GM12878 (cell line): ENCODE measurements around the gene CCK.
A peak's percentile ranks its signal among the peaks of the same experiment; 100 is the strongest.

Experiments used
- CBFB ChIP-seq: IDR thresholded peaks from 2 replicates; pipeline ENCODE4 v1.6.1; 2016; ENCODE audit warnings: antibody characterized with exemption, low read depth
- SP1 ChIP-seq: IDR thresholded peaks from one replicate; pipeline ENCODE4 v1.6.1; 2011; ENCODE audit warnings: low read depth, low read length
- SREBF2 ChIP-seq: IDR thresholded peaks from 2 replicates; pipeline ENCODE4 v1.6.1; 2012; ENCODE audit warnings: mild to moderate bottlenecking, low read length
- TF ChIP-seq, protein P1 (sequence below), 3 experiments: IDR thresholded peaks in 2 of 3; conservative IDR thresholded peaks in 1 of 3; 2 replicates each; pipeline ENCODE4 v1.5.1; 2011; ENCODE audit warnings: low read depth in 3 of 3, low read length in 3 of 3, mild to moderate bottlenecking in 3 of 3, control low read depth in 2 of 3, moderate library complexity in 2 of 3, inconsistent platforms in 1 of 3, mixed read lengths in 1 of 3; ENCODE audit not compliant: control insufficient read depth in 2 of 3, insufficient read depth in 1 of 3; ENCODE audit errors: extremely low read depth in 1 of 3

DNA sequence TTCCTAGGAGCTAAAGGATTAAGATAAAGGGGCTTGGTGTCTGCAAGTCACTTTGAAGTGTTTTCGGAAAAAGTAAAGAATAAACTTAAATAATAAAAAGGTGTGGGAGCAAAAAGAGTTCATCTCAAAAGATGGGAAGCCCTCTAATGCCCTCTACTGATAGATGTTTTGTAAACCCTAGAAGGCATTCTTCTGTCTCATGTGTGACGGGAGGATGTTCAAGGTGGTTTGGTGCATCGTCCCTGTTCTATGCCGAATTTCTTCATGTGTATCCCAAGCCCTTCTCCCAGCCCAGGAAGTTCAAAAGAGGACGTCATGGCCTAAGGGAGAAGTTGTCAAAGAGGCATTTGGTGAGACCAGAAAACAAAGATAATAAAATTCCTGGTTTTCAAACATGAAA is 37.2 kb downstream of the CCK start:
- TF ChIP-seq SP1, result no peak
- no peak for TF ChIP-seq SREBF2
- TF ChIP-seq, protein P1, sequence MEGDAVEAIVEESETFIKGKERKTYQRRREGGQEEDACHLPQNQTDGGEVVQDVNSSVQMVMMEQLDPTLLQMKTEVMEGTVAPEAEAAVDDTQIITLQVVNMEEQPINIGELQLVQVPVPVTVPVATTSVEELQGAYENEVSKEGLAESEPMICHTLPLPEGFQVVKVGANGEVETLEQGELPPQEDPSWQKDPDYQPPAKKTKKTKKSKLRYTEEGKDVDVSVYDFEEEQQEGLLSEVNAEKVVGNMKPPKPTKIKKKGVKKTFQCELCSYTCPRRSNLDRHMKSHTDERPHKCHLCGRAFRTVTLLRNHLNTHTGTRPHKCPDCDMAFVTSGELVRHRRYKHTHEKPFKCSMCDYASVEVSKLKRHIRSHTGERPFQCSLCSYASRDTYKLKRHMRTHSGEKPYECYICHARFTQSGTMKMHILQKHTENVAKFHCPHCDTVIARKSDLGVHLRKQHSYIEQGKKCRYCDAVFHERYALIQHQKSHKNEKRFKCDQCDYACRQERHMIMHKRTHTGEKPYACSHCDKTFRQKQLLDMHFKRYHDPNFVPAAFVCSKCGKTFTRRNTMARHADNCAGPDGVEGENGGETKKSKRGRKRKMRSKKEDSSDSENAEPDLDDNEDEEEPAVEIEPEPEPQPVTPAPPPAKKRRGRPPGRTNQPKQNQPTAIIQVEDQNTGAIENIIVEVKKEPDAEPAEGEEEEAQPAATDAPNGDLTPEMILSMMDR (IDR thresholded peaks at IDR 0.05 in 2 of 3, conservative IDR thresholded peaks at IDR 0.05 in 1 of 3; ENCODE audit: control insufficient read depth in 2 of 3, extremely low read depth in 1 of 3, insufficient read depth in 1 of 3, low read depth in 3 of 3, low read length in 3 of 3), result peak; percentile 45 to 61 (median 51); a peak in 5 of 6 replicates
- TF ChIP-seq CBFB, result no peak
